Bronchial epithelial cell (primary cell): ENCODE data around the gene SQSTM1. TPM values are rescaled to one million over a fixed set of nuclear protein-coding genes. Genes with fewer than 3 reads are reported as not detected.
"Not testable (repeated sequence)": the region's sequence is repeated elsewhere in the genome, so short reads cannot be mapped to it uniquely, and the experiment has no call there.

Experiments
- DNase-seq: peaks from one replicate; pipeline ENCODE4 v3.0.0-alpha.2; 2010; ENCODE audit warnings: low read depth
- FAIRE-seq: peaks from 2 replicates; lab custom pipeline; 2011; peaks lifted over from hg19 to GRCh38; lab: Jason Lieb, UNC
- H3K27me3 ChIP-seq: 2 replicates; pipeline ENCODE4 v1.5.1; 2011; ENCODE audit warnings: low read length; ENCODE audit not compliant: control insufficient read depth, insufficient read depth
- H3K36me3 ChIP-seq: 2 replicates; pipeline ENCODE4 v1.5.1; 2011; ENCODE audit warnings: low read length; ENCODE audit not compliant: control insufficient read depth, insufficient read depth
- H3K4me3 ChIP-seq: 2 replicates; pipeline ENCODE4 v1.5.1; 2011; ENCODE audit warnings: mild to moderate bottlenecking, low read depth, low read length, control low read depth
- total RNA-seq: library from RNA; depleted of rRNA; stranded (reverse); fragments of >200 nt; gene quantifications from 2 replicates; pipeline ENCODE4 v1.2.1, GENCODE V29; 2014
- TF ChIP-seq, protein P1 (sequence below): IDR thresholded peaks from 2 replicates; pipeline ENCODE4 v1.5.1; 2011; ENCODE audit warnings: mild to moderate bottlenecking, moderate library complexity, low read length, control low read depth, inconsistent platforms; ENCODE audit not compliant: insufficient read depth, severe bottlenecking

The SQSTM1 gene
- total RNA-seq, 1 donor from 2014 or later: 733 TPM

DNA sequence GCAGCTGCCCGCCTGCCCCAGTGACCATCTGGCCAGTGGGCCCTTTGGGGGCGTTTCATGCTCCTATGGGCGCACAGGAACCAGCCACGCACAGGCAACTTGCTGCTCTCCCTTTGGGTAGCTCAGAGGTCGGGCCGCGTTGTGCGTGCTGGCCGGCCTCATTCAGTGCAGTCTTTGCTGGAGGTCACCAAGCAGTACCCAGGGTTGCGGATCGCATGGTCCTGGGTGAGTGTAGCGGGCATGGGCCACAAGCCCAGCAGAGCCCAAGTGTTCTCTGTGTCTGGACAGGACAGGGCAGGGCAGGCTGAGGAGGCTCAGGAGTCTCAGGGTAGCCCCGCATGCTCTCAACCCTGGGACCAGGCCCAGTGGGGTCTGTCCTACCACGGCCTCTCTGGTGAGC lies 47.8 kb downstream of the SQSTM1 start:
- DNase-seq (no peak), FAIRE-seq (no peak)
- TF ChIP-seq, protein P1, sequence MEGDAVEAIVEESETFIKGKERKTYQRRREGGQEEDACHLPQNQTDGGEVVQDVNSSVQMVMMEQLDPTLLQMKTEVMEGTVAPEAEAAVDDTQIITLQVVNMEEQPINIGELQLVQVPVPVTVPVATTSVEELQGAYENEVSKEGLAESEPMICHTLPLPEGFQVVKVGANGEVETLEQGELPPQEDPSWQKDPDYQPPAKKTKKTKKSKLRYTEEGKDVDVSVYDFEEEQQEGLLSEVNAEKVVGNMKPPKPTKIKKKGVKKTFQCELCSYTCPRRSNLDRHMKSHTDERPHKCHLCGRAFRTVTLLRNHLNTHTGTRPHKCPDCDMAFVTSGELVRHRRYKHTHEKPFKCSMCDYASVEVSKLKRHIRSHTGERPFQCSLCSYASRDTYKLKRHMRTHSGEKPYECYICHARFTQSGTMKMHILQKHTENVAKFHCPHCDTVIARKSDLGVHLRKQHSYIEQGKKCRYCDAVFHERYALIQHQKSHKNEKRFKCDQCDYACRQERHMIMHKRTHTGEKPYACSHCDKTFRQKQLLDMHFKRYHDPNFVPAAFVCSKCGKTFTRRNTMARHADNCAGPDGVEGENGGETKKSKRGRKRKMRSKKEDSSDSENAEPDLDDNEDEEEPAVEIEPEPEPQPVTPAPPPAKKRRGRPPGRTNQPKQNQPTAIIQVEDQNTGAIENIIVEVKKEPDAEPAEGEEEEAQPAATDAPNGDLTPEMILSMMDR: no peak
- Histone ChIP-seq H3K4me3 (no peak overlapping the region), H3K36me3 (peaks cover 45% of the 10 kb centered on the region), H3K27me3 (no peaks in the 10 kb centered on the region)

DNA sequence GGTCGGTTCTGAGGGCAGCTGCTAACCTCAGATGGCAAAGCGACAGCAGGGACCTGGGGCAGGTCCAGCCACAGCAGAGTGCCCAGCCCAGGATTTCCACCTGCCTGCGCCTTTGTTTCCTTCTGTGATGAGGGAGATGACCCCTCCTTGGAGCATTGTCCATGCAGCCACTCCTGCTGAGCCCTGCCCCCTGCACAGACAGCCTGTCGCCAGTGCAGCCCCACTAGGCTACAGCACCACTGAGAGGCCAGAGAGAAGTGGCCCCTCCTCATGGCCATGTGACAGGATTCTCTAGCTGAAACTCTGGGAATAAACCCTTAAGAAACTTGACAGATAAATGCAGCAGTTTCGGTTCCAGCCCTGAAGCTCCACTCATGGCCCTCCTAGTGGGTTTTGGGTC lies 48.4 kb downstream of the SQSTM1 start:
- DNase-seq: no peak
- no peak overlapping the region for H3K4me3 ChIP-seq
- H3K27me3 ChIP-seq: no peaks in the 10 kb centered on the region
- TF ChIP-seq, protein P1: no peak
- no peak for FAIRE-seq
- peaks cover 48% of the 10 kb centered on the region for H3K36me3 ChIP-seq

- Histone ChIP-seq H3K36me3 (peaks cover 51% of the 10 kb centered on the region), H3K4me3 (no peak overlapping the region), H3K27me3 (no peaks in the 10 kb centered on the region)
- FAIRE-seq (no peak), DNase-seq (no peak)
- TF ChIP-seq, protein P1: no peak
Measured at GRCh38 chr5:179869641-179870402, 49.1 kb downstream of the SQSTM1 start.

- Histone ChIP-seq H3K4me3 (no peak overlapping the region), H3K27me3 (no peaks in the 10 kb centered on the region), H3K36me3 (peaks cover 49% of the 10 kb centered on the region)
- FAIRE-seq (no peak), DNase-seq (no peak)
- TF ChIP-seq, protein P1: peak; percentile 35
Measured at GRCh38 chr5:179870403-179870903, 49.7 kb downstream of the SQSTM1 start.

- Histone ChIP-seq H3K27me3 (no peaks in the 10 kb centered on the region), H3K4me3 (no peak overlapping the region), H3K36me3 (peaks cover 47% of the 10 kb centered on the region)
- TF ChIP-seq, protein P1: no peak
- FAIRE-seq (no peak), DNase-seq (no peak)
Measured at GRCh38 chr5:179870952-179871351, 50.2 kb downstream of the SQSTM1 start.

DNA sequence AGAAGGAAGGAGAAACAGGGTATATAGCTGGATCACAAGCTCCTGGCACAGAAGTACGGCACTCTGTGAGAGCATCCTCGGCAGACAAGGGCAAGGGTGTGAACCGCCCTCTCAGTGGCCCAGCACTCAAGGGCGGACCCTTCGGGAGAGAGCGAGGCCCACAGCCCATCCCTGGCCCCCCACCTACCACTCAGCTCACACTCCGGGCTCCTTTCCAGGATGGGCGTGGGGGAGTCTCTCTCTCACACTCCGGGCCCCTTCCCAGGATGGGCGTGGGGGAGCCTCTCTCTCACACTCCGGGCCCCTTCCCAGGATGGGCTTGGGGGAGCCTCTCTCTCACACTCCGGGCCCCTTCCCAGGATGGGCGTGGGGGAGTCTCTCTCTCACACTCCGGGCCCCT lies 50.8 kb downstream of the SQSTM1 start:
- H3K4me3 ChIP-seq, DNase-seq, H3K27me3 ChIP-seq, FAIRE-seq: not testable (repeated sequence)
- H3K36me3 ChIP-seq: peaks cover 45% of the 10 kb centered on the region
